Fibroblast of villous mesenchyme (primary cell): ENCODE results near the gene CAND2. TPM values are rescaled to one million over a fixed set of nuclear protein-coding genes. Genes with fewer than 3 reads are reported as not detected.

Experiments
- DNase-seq: peaks from one replicate; pipeline ENCODE4 v3.0.0-alpha.2; 2010; ENCODE audit warnings: low read depth
- H3K4me3 ChIP-seq: 2 replicates; pipeline ENCODE4 v1.5.1; 2011; ENCODE audit warnings: low read depth, mild to moderate bottlenecking, low read length
- total RNA-seq: library from RNA; depleted of rRNA; stranded (reverse); fragments of >200 nt; gene quantifications from 2 replicates; pipeline ENCODE4 v1.2.3, GENCODE V29; 2012
- TF ChIP-seq, protein P1 (sequence below): IDR thresholded peaks from 2 replicates; pipeline ENCODE4 v1.5.1; 2012; ENCODE audit warnings: low read depth, mild to moderate bottlenecking, low read length; ENCODE audit not compliant: insufficient read depth

The CAND2 gene
- total RNA-seq, 1 donor = 4.7 TPM

DNA sequence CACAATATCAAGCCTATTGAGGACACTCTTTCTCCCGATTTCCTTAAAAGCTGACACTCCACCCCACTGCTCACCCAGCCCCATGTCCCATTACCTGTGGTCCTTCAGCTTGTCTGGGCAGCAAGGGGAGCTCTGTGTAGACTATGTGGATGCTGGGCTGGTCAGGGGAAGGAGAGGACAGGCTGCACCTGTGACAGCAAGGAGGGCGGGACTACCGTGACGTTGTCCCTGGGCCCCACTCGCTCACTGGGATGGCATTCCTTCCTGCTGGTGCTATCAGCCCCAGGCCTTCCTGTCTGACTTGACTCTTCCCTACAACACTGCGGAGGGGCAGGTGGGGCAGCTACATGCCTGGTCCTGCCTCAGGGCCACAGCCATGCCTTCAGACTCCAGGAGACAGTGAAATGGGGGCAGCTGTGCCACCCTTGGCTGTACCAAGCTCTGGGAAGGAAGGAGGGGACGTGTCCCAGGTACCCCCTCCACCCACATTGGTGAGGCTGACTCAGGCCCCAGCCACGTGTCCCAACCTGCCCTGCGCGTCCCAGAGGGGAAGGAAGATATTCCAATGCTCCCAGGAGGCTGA, 37.3 kb upstream of the CAND2 start, which contains the start of gene TMEM40:
TMEM40 (minus strand) TSS at position 163 of the 583 bp plus-strand sequence. CDS start 9,427 bp downstream, outside the sequence.
- DNase-seq = no peak
- TF ChIP-seq, protein P1, sequence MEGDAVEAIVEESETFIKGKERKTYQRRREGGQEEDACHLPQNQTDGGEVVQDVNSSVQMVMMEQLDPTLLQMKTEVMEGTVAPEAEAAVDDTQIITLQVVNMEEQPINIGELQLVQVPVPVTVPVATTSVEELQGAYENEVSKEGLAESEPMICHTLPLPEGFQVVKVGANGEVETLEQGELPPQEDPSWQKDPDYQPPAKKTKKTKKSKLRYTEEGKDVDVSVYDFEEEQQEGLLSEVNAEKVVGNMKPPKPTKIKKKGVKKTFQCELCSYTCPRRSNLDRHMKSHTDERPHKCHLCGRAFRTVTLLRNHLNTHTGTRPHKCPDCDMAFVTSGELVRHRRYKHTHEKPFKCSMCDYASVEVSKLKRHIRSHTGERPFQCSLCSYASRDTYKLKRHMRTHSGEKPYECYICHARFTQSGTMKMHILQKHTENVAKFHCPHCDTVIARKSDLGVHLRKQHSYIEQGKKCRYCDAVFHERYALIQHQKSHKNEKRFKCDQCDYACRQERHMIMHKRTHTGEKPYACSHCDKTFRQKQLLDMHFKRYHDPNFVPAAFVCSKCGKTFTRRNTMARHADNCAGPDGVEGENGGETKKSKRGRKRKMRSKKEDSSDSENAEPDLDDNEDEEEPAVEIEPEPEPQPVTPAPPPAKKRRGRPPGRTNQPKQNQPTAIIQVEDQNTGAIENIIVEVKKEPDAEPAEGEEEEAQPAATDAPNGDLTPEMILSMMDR = no peak
- no peak within 1 kb of the TSS for H3K4me3 ChIP-seq

DNA sequence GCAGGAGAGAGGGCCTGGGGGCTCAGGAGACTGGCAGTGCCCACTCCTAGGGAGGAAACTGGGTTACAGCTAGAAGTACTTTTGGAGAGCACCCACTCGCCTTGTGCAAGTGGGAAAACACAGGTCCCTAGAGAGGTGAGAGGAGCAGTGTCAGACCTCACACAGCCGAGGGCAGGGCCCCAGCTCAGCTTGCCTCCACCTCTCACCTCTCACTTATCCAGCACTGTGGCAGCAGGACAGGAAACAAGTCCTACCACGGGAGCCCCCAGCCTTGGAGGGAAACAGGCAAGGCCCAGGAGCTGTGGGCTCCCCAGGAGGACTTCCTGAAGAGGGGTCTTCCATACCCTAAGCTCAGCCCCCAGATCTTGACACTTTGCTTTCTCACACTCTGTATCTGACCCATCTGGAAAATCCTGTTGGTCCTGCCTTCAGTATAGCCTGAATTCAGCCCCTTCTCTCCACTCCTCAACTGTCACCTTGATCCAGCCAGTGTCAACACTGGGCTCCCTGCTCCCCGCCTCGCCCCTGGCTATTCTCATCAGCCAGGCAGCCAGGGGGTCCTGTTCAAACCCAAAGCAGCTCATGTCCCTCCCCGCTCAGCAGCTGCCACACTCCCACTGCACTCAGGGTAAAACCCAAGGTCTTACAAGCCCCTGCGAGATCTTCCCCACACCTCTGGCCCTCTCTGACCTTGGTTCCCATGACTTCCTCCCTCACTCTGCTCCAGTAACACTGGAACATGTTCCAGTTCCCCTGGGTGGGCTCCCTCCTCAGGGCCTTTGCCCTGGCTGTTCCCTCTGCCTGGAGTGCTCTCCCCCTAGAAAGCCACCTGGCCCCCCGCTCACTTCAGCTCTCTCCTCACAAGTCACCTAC, 36.6 kb upstream of the CAND2 start:
- TF ChIP-seq, protein P1 = no peak
- H3K4me3 ChIP-seq = no peak overlapping the region
- DNase-seq = no peak

DNA sequence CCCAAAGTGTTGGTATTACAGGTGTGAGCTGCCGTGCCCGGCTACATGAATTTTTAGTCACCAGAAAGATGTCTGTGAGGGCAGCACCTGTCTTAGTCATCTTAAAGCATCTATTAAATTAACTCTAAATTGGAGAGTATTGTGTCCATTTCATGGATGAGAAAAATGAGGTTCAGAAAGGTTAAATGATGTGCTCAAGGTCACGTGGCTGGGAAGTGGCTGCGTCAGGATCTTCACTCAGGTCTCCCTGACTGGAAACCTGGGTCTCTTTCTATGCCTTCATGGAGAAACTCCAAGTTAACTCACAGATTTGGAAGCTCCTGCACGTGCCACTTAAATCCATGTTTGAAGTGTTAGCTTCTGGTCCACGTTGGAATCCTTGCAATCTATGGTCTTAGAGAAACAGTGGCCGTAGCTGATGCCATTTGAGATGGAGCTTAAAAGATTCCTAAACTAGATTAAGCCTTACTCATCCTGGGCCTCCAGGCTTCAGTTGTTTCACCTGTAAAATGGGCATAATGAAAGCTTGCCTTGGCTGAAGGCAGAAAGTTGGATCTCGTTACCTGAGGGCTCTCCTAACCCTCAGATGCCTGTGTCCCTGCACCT, 32.2 kb upstream of the CAND2 start:
- no peak for DNase-seq
- TF ChIP-seq, protein P1 = no peak
- H3K4me3 ChIP-seq = no peak overlapping the region

DNA sequence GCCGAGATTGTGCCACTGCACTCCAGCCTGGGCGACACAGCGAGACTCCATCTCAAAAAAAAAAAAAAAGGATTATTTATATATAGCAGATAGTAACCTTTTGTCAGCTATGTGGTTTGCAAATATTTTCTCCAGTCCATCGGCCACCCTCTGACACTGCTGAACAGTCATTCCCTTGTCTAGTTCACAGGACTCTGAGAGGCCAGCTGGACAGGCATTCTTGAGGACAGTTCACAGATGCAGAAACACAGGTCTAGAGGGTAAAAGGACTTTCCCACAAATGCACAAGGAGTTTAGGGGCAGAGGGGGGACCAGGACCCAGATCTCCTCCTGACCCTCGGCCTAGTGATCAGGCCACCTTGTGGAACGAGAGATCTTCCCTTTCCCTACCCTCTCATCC, 29.9 kb upstream of the CAND2 start:
- TF ChIP-seq, protein P1 = no peak
- no peak for DNase-seq
- H3K4me3 ChIP-seq = no peak overlapping the region

DNA sequence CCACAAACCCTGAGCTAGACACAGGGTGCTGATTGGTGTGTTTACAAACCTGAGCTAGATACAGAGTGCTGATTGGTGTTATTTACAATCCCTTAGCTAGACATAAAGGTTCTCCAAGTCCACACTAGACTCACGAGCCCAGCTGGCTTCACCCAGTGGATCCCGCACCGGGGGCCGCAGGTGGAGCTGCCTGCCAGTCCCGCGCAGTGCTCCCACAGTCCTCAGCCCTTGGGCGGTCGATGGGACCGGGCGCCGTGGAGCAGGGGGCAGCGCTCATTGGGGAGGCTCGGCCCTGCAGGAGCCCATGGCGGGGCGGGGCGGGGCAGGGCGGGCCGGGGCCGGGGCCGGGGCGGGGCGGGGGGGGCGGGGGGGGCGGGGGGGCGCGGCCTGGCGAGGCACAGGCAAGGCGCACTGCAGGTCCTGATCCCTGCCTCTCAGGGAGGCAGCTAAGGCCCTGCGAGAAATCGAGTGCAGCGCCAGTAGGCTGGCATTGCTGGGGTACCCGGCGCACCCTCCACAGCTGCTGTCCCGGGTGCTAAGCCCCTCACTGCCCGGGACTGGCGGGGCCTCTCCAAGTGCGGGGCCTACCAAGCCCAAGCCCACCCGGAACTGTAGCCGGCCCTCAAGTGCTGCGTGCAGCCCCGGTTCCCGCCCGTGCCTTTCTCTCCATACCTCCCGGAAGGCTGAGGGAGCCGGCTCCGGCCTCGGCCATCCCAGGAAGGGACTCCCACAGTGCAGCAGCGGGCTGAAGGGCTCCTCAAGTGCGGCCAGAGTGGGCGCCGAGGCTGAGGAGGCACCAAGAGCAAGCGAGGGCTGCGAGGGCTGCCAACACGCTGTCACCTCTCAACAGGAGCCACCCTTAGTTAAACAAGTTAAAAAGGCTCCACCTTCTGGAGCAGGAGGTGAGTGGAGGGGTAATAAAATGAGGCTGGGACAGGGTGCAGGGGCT, 27.6 kb upstream of the CAND2 start:
- TF ChIP-seq, protein P1 = no peak
- no peak overlapping the region for H3K4me3 ChIP-seq
- no peak for DNase-seq

DNA sequence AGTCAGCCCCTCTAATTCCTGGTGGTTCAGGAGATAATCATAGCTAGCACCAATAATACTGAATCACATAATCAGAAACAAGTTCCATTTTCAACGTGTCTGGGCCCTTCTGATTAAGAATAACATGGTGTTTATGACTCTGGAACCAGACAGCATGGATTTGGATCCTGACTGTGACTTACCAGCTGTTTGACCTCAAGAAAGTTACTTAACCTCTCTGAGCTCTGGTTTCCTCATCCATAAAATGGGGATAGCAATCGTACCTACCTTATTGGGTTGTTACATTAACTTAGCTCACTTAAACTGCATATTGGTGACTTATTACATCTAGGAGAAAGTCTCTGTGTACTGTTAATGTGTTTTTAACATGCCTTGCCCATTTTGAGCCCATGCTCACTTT, 26.7 kb upstream of the CAND2 start:
- H3K4me3 ChIP-seq = no peak overlapping the region
- no peak for DNase-seq
- TF ChIP-seq, protein P1 = no peak
